Endodermal cell (in vitro differentiated cells): ENCODE results near the gene GRID1. TPM values are rescaled to one million over a fixed set of nuclear protein-coding genes. Genes with fewer than 3 reads are reported as not detected.
A peak's percentile ranks its signal among the peaks of the same experiment; 100 is the strongest.

Source experiments
- DNase-seq: peaks from one replicate; pipeline ENCODE4 v3.0.0-alpha.2; 2017
- H3K27ac ChIP-seq: 2 replicates; pipeline ENCODE4 v1.5.1; 2013; ENCODE audit warnings: mild to moderate bottlenecking, low read depth, low read length, moderate library complexity
- H3K27me3 ChIP-seq: 2 replicates; pipeline ENCODE4 v1.6.1; 2013; ENCODE audit warnings: mild to moderate bottlenecking, low read length, moderate library complexity; ENCODE audit not compliant: insufficient read depth, control insufficient read depth, poor library complexity, severe bottlenecking
- H3K36me3 ChIP-seq: 2 replicates; pipeline ENCODE4 v1.7.0; 2013; ENCODE audit warnings: mild to moderate bottlenecking, low read length, moderate library complexity; ENCODE audit not compliant: control insufficient read depth, insufficient read depth
- H3K4me1 ChIP-seq: one replicate; pipeline ENCODE4 v1.7.0; 2013; ENCODE audit warnings: low read length; ENCODE audit not compliant: control insufficient read depth, insufficient read depth
- H3K4me3 ChIP-seq: 2 replicates; pipeline ENCODE4 v1.5.1; 2013; ENCODE audit warnings: mild to moderate bottlenecking, low read length, moderate library complexity
- H3K9ac ChIP-seq: 2 replicates; pipeline ENCODE4 v1.6.1; 2013; ENCODE audit warnings: mild to moderate bottlenecking, low read length, moderate library complexity; ENCODE audit not compliant: poor library complexity, severe bottlenecking; ENCODE audit errors: extremely low read depth
- H3K9me3 ChIP-seq: 2 replicates; pipeline ENCODE4 v1.6.1; 2013; ENCODE audit warnings: mild to moderate bottlenecking, low read length, moderate library complexity; ENCODE audit not compliant: control insufficient read depth
- H3K27ac Mint-ChIP-seq: 2 replicates; pipeline ENCODE4 v1.8.0; 2020; ENCODE audit warnings: mixed read lengths
- H3K27me3 Mint-ChIP-seq: 2 replicates; pipeline ENCODE4 v1.8.0; 2021; ENCODE audit warnings: mild to moderate bottlenecking, mixed read lengths; ENCODE audit not compliant: insufficient read depth
- H3K36me3 Mint-ChIP-seq: 2 replicates; pipeline ENCODE4 v1.8.0; 2020; ENCODE audit warnings: low read depth, mixed read lengths
- H3K4me1 Mint-ChIP-seq: 2 replicates; pipeline ENCODE4 v1.8.0; 2020; ENCODE audit warnings: mixed read lengths
- H3K4me3 Mint-ChIP-seq: 2 replicates; pipeline ENCODE4 v1.8.0; 2020; ENCODE audit warnings: mild to moderate bottlenecking, moderate library complexity, mixed read lengths
- H3K9me3 Mint-ChIP-seq: 2 replicates; pipeline ENCODE4 v1.8.0; 2020; ENCODE audit warnings: mild to moderate bottlenecking, mixed read lengths
- WGBS, 2 experiments: methylation state at CpG; one replicate each; pipeline versions ENCODE4 v1.1.5 to v1.1.7; 2013; ENCODE audit warnings: missing lambda C conversion rate in 2 of 2, mixed read lengths in 1 of 2; ENCODE audit not compliant: insufficient coverage in 1 of 2, insufficient read length in 1 of 2; 5-methylcytosine and 5-hydroxymethylcytosine counted together
- total RNA-seq, 2 donors: library from RNA; stranded (reverse); fragmentation: NEBNext Ultra II Directional in 1 of 2; extraction: Animal tissue kit (Norgen Biotek cat#: 25700) in 1 of 2; gene quantifications; 2 replicates in 1 of 2; 3 replicates in 1 of 2; pipeline ENCODE4 v1.2.1, GENCODE V29; 2021
- TF ChIP-seq, protein P1 (sequence below): fragments of 200-600 bp; sonication (generic); conservative IDR thresholded peaks from 2 replicates; pipeline ENCODE4 v1.5.0; 2021; ENCODE audit warnings: antibody characterized with exemption, mild to moderate bottlenecking

Gene GRID1
- total RNA-seq, 2 donors from 2014 or later: 0.13 to 0.53 TPM

- H3K27me3 ChIP-seq: no peaks in the 10 kb centered on the region
- no peaks in the 10 kb centered on the region for H3K36me3 ChIP-seq
- H3K4me3 ChIP-seq: no peak overlapping the region
- peaks cover 45% of the 10 kb centered on the region for H3K4me1 Mint-ChIP-seq
- peak; percentile 52 for DNase-seq
- H3K27me3 Mint-ChIP-seq: peaks cover 4% of the 10 kb centered on the region
- peaks cover 12% of the 10 kb centered on the region for H3K9me3 Mint-ChIP-seq
- H3K36me3 Mint-ChIP-seq: no peaks in the 10 kb centered on the region
- peaks cover 15% of the 10 kb centered on the region for H3K4me1 ChIP-seq
- H3K9me3 ChIP-seq: peaks cover 5% of the 10 kb centered on the region
- no peak overlapping the region for H3K4me3 Mint-ChIP-seq
- TF ChIP-seq, protein P1, sequence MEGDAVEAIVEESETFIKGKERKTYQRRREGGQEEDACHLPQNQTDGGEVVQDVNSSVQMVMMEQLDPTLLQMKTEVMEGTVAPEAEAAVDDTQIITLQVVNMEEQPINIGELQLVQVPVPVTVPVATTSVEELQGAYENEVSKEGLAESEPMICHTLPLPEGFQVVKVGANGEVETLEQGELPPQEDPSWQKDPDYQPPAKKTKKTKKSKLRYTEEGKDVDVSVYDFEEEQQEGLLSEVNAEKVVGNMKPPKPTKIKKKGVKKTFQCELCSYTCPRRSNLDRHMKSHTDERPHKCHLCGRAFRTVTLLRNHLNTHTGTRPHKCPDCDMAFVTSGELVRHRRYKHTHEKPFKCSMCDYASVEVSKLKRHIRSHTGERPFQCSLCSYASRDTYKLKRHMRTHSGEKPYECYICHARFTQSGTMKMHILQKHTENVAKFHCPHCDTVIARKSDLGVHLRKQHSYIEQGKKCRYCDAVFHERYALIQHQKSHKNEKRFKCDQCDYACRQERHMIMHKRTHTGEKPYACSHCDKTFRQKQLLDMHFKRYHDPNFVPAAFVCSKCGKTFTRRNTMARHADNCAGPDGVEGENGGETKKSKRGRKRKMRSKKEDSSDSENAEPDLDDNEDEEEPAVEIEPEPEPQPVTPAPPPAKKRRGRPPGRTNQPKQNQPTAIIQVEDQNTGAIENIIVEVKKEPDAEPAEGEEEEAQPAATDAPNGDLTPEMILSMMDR: no peak
- no peak overlapping the region for H3K27ac ChIP-seq
- 65 to 67% methylated on average over 5 to 6 of the region's 6 CpGs for WGBS, 2 experiments
- no peak overlapping the region for H3K9ac ChIP-seq
- no peak overlapping the region for H3K27ac Mint-ChIP-seq
Measured at GRCh38 chr10:86254526-86255174, 111.9 kb downstream of the GRID1 start.

- Histone ChIP-seq H3K27me3 (no peaks in the 10 kb centered on the region), H3K9ac (no peak overlapping the region), H3K4me3 (no peak overlapping the region), H3K27ac (no peak overlapping the region), H3K9me3 (peaks cover 5% of the 10 kb centered on the region), H3K36me3 (no peaks in the 10 kb centered on the region), H3K4me1 (peaks cover 15% of the 10 kb centered on the region)
- Mint-ChIP-seq H3K9me3 (peaks cover 13% of the 10 kb centered on the region), H3K4me3 (no peak overlapping the region), H3K36me3 (no peaks in the 10 kb centered on the region), H3K27ac (peak overlapping the region; percentile 42), H3K27me3 (peaks cover 4% of the 10 kb centered on the region), H3K4me1 (peaks cover 45% of the 10 kb centered on the region)
- DNase-seq: no peak
- TF ChIP-seq, protein P1: no peak
Measured at GRCh38 chr10:86254081-86254480, 112.5 kb downstream of the GRID1 start.

- peaks cover 13% of the 10 kb centered on the region for H3K9me3 Mint-ChIP-seq
- Histone ChIP-seq H3K4me1 (peaks cover 15% of the 10 kb centered on the region), H3K4me3 (no peak overlapping the region), H3K27ac (no peak overlapping the region), H3K36me3 (no peaks in the 10 kb centered on the region), H3K9ac (no peak overlapping the region), H3K27me3 (no peaks in the 10 kb centered on the region), H3K9me3 (peaks cover 4% of the 10 kb centered on the region)
- TF ChIP-seq, protein P1: no peak
- H3K27ac Mint-ChIP-seq: peak overlapping the region; percentile 42
- H3K4me1 Mint-ChIP-seq: peaks cover 45% of the 10 kb centered on the region
- WGBS, 2 experiments: 72 to 77% methylated on average over 9 to 14 of the region's 14 CpGs
- no peaks in the 10 kb centered on the region for H3K36me3 Mint-ChIP-seq
- H3K4me3 Mint-ChIP-seq: no peak overlapping the region
- DNase-seq: peak; percentile 75
- peaks cover 4% of the 10 kb centered on the region for H3K27me3 Mint-ChIP-seq
Measured at GRCh38 chr10:86253091-86254072, 113.2 kb downstream of the GRID1 start.
